ENCODE measurements around the gene GSE1. TPM values are rescaled to one million over a fixed set of nuclear protein-coding genes. Genes with fewer than 3 reads are reported as not detected.

GSE1 gene
- total RNA-seq, 1 experiment from 2014 or later: 97.5 TPM

- Histone ChIP-seq H3K4me3 (ENCODE audit: low read depth in 2 of 2, low read length in 2 of 2) (no peak overlapping the region), H3K27me3 (ENCODE audit: control insufficient read depth, insufficient read depth, low read length) (no peaks in the 10 kb centered on the region), H3K27ac (ENCODE audit: low read length) (no peak overlapping the region), H3K4me1 (ENCODE audit: control insufficient read depth, insufficient read depth, low read length) (peaks cover 22% of the 10 kb centered on the region), H3K9me3 (ENCODE audit: control insufficient read depth, insufficient read depth, low read depth, low read length) (no peaks in the 10 kb centered on the region), H3K36me3 (ENCODE audit: control insufficient read depth, insufficient read depth, low read length) (peaks cover 8% of the 10 kb centered on the region)
- DNase-seq (ENCODE audit: low read depth, low spot score) (no peak), ATAC-seq (no peak)
- in situ Hi-C loops (cut with HindIII; ENCODE audit: low pct_unique_long_range_greater_than_20kb, low sequenced_read_pairs) (no loop called here), intact Hi-C loops (cut with micrococcal nuclease; ENCODE audit: unreplicated experiment) (no loop called here)
- BruUV-seq (replicated peaks): no TSS peak
- CTCF ChIA-PET: no interaction called here
- TF ChIP-seq REST (IDR thresholded peaks at IDR 0.05; ENCODE audit: insufficient read depth in 1 of 2, low read depth in 2 of 2, low read length in 1 of 2): no peak
- TF ChIP-seq POLR2AphosphoS5 (IDR thresholded peaks at IDR 0.05; ENCODE audit: low read depth, low read length): no peak
- no peak for TF ChIP-seq TCF7L2 (IDR thresholded peaks at IDR 0.05; ENCODE audit: low read depth, low read length)
- TF ChIP-seq SIN3A (IDR thresholded peaks at IDR 0.05; ENCODE audit: borderline replicate concordance, insufficient read depth, low read depth, low read length): no peak
- no peak for TF ChIP-seq CTCF (IDR thresholded peaks at IDR 0.05)
- POLR2A ChIA-PET: no interaction called here
Measured at GRCh38 chr16:85656351-85657266, 43.5 kb downstream of the GSE1 start.

GRCh38 chr16:85657267-85657650 lies 44.1 kb downstream of the GSE1 start:
- no peak overlapping the region for H3K4me3 ChIP-seq (ENCODE audit: low read depth in 2 of 2, low read length in 2 of 2)
- ChIA-PET POLR2A (no interaction called here), CTCF (no interaction called here)
- no peak overlapping the region for H3K27ac ChIP-seq (ENCODE audit: low read length)
- TF ChIP-seq CTCF (IDR thresholded peaks at IDR 0.05): no peak
- no peak for TF ChIP-seq SIN3A (IDR thresholded peaks at IDR 0.05; ENCODE audit: borderline replicate concordance, insufficient read depth, low read depth, low read length)
- no peak for TF ChIP-seq TCF7L2 (IDR thresholded peaks at IDR 0.05; ENCODE audit: low read depth, low read length)
- no peak for TF ChIP-seq REST (IDR thresholded peaks at IDR 0.05; ENCODE audit: insufficient read depth in 1 of 2, low read depth in 2 of 2, low read length in 1 of 2)
- no peak for TF ChIP-seq POLR2AphosphoS5 (IDR thresholded peaks at IDR 0.05; ENCODE audit: low read depth, low read length)
- no peak for DNase-seq (ENCODE audit: low read depth, low spot score)
- peaks cover 8% of the 10 kb centered on the region for H3K36me3 ChIP-seq (ENCODE audit: control insufficient read depth, insufficient read depth, low read length)
- no TSS peak for BruUV-seq (replicated peaks)
- ATAC-seq: no peak
- H3K4me1 ChIP-seq (ENCODE audit: control insufficient read depth, insufficient read depth, low read length): peaks cover 15% of the 10 kb centered on the region
- intact Hi-C loops (cut with micrococcal nuclease; ENCODE audit: unreplicated experiment): no loop called here
- H3K27me3 ChIP-seq (ENCODE audit: control insufficient read depth, insufficient read depth, low read length): no peaks in the 10 kb centered on the region
- H3K9me3 ChIP-seq (ENCODE audit: control insufficient read depth, insufficient read depth, low read depth, low read length): no peaks in the 10 kb centered on the region
- in situ Hi-C loops (cut with HindIII; ENCODE audit: low pct_unique_long_range_greater_than_20kb, low sequenced_read_pairs): no loop called here
